GM18861 (cell line): ENCODE data around the gene IP6K1.
A peak's percentile ranks its signal among the peaks of the same experiment; 100 is the strongest.
"Not testable (repeated sequence)": the region's sequence is repeated elsewhere in the genome, so short reads cannot be mapped to it uniquely, and the experiment has no call there.

ENCODE experiments used
- ATAC-seq: cut with Tn5 transposase; IDR thresholded peaks from one replicate; pipeline ENCODE4 v1.9.1; 2021; ENCODE audit not compliant: unreplicated experiment

The IP6K1 gene

GRCh38 chr3:49786357-49787181, at the start of gene IP6K1:
IP6K1 (minus strand) TSS chr3:49786542; CDS start chr3:49748040, 38,502 bp downstream.
- ATAC-seq, result peak; percentile 98

GRCh38 chr3:49831341-49831740, 45.0 kb upstream of the IP6K1 start:
- ATAC-seq, result no peak

GRCh38 chr3:49826016-49826415, 39.7 kb upstream of the IP6K1 start:
- ATAC-seq, result no peak

GRCh38 chr3:49823131-49823530, 36.8 kb upstream of the IP6K1 start:
- ATAC-seq, result not testable (repeated sequence)

GRCh38 chr3:49813497-49814174, 27.3 kb upstream of the IP6K1 start, which contains the start of gene UBA7:
UBA7 (minus strand) TSS chr3:49813953; CDS start chr3:49813787, 166 bp downstream.
- no peak for ATAC-seq

- ATAC-seq, result no peak
These were observed 26.7 kb upstream of the IP6K1 start for GRCh38 chr3:49812916-49813496.

GRCh38 chr3:49807431-49808114, 21.2 kb upstream of the IP6K1 start:
- ATAC-seq, result no peak

GRCh38 chr3:49806850-49807249, 20.5 kb upstream of the IP6K1 start:
- ATAC-seq, result no peak

- ATAC-seq, result no peak
These were observed 19.8 kb upstream of the IP6K1 start for GRCh38 chr3:49805897-49806701.

GRCh38 chr3:49805367-49805782, 19.0 kb upstream of the IP6K1 start:
- no peak for ATAC-seq

GRCh38 chr3:49804141-49805041, 18.0 kb upstream of the IP6K1 start:
- ATAC-seq, result no peak

- ATAC-seq, result no peak
These were observed 17.3 kb upstream of the IP6K1 start for GRCh38 chr3:49803465-49804140.

- ATAC-seq, result peak; percentile 33
These were observed 16.6 kb upstream of the IP6K1 start, which contains the start of gene INKA1 for GRCh38 chr3:49802719-49803464. INKA1 (plus strand) TSS chr3:49803261; CDS start chr3:49803393, 132 bp downstream.

- ATAC-seq, result no peak
These were observed 14.8 kb upstream of the IP6K1 start for GRCh38 chr3:49801160-49801559.

GRCh38 chr3:49799761-49800160, 13.4 kb upstream of the IP6K1 start, which contains the start of gene CDHR4:
CDHR4 (minus strand) TSS chr3:49799873; CDS start chr3:49799812, 61 bp downstream.
- no peak for ATAC-seq

- no peak for ATAC-seq
These were observed 12.8 kb upstream of the IP6K1 start for GRCh38 chr3:49799105-49799504.

- ATAC-seq, result no peak
These were observed 8.9 kb upstream of the IP6K1 start for GRCh38 chr3:49794926-49795905.
